Measurements from ENCODE around the gene HLCS.

Gene HLCS

GRCh38 chr21:36892201-36892600, 74.3 kb downstream of the HLCS start:
- H3K36me3 Mint-ChIP-seq (ENCODE audit: low read depth): peaks cover 50% of the 10 kb centered on the region
- no peak overlapping the region for H3K4me3 Mint-ChIP-seq
- TF ChIP-seq CTCF (IDR thresholded peaks at IDR 0.05; ENCODE audit: unreplicated experiment in 3 of 3): no peak
- no peak overlapping the region for H3K27ac Mint-ChIP-seq
- H3K27me3 Mint-ChIP-seq (ENCODE audit: low read depth): no peaks in the 10 kb centered on the region
- H3K9me3 Mint-ChIP-seq: no peaks in the 10 kb centered on the region
- peaks cover 14% of the 10 kb centered on the region for H3K4me1 Mint-ChIP-seq

- Mint-ChIP-seq H3K27ac (no peak overlapping the region), H3K27me3 (ENCODE audit: low read depth) (no peaks in the 10 kb centered on the region), H3K4me1 (peaks cover 14% of the 10 kb centered on the region), H3K36me3 (ENCODE audit: low read depth) (peaks cover 49% of the 10 kb centered on the region), H3K4me3 (no peak overlapping the region), H3K9me3 (no peaks in the 10 kb centered on the region)
- no peak for TF ChIP-seq CTCF (IDR thresholded peaks at IDR 0.05; ENCODE audit: unreplicated experiment in 3 of 3)
Measured at GRCh38 chr21:36891692-36892091, 74.8 kb downstream of the HLCS start.

- peaks cover 45% of the 10 kb centered on the region for H3K36me3 Mint-ChIP-seq (ENCODE audit: low read depth)
- TF ChIP-seq CTCF (IDR thresholded peaks at IDR 0.05; ENCODE audit: unreplicated experiment in 3 of 3): no peak
- H3K27ac Mint-ChIP-seq: no peak overlapping the region
- no peaks in the 10 kb centered on the region for H3K27me3 Mint-ChIP-seq (ENCODE audit: low read depth)
- H3K4me3 Mint-ChIP-seq: no peak overlapping the region
- H3K4me1 Mint-ChIP-seq: peaks cover 14% of the 10 kb centered on the region
- H3K9me3 Mint-ChIP-seq: no peaks in the 10 kb centered on the region
Measured at GRCh38 chr21:36891121-36891520, 75.3 kb downstream of the HLCS start.

- Mint-ChIP-seq H3K36me3 (ENCODE audit: low read depth) (peaks cover 49% of the 10 kb centered on the region), H3K4me3 (no peak overlapping the region), H3K4me1 (peaks cover 14% of the 10 kb centered on the region), H3K27ac (no peak overlapping the region), H3K27me3 (ENCODE audit: low read depth) (no peaks in the 10 kb centered on the region), H3K9me3 (peaks cover 4% of the 10 kb centered on the region)
- no peak for TF ChIP-seq CTCF (IDR thresholded peaks at IDR 0.05; ENCODE audit: unreplicated experiment in 3 of 3)
Measured at GRCh38 chr21:36890086-36890485, 76.4 kb downstream of the HLCS start.

GRCh38 chr21:36889401-36889800, 77.1 kb downstream of the HLCS start:
- H3K4me3 Mint-ChIP-seq: no peak overlapping the region
- peaks cover 50% of the 10 kb centered on the region for H3K36me3 Mint-ChIP-seq (ENCODE audit: low read depth)
- H3K4me1 Mint-ChIP-seq: peaks cover 14% of the 10 kb centered on the region
- no peaks in the 10 kb centered on the region for H3K27me3 Mint-ChIP-seq (ENCODE audit: low read depth)
- H3K9me3 Mint-ChIP-seq: peaks cover 7% of the 10 kb centered on the region
- no peak for TF ChIP-seq CTCF (IDR thresholded peaks at IDR 0.05; ENCODE audit: unreplicated experiment in 3 of 3)
- H3K27ac Mint-ChIP-seq: no peak overlapping the region

- no peak for TF ChIP-seq CTCF (IDR thresholded peaks at IDR 0.05; ENCODE audit: unreplicated experiment in 3 of 3)
- Mint-ChIP-seq H3K36me3 (ENCODE audit: low read depth) (peaks cover 51% of the 10 kb centered on the region), H3K27me3 (ENCODE audit: low read depth) (no peaks in the 10 kb centered on the region), H3K4me1 (peaks cover 14% of the 10 kb centered on the region), H3K27ac (no peak overlapping the region), H3K9me3 (peaks cover 16% of the 10 kb centered on the region), H3K4me3 (no peak overlapping the region)
Measured at GRCh38 chr21:36888466-36888865, 78.0 kb downstream of the HLCS start.
